ENCODE data around the gene CDYL2.
"Not testable (repeated sequence)": the region's sequence is repeated elsewhere in the genome, so short reads cannot be mapped to it uniquely, and the experiment has no call there.

Gene CDYL2

DNA sequence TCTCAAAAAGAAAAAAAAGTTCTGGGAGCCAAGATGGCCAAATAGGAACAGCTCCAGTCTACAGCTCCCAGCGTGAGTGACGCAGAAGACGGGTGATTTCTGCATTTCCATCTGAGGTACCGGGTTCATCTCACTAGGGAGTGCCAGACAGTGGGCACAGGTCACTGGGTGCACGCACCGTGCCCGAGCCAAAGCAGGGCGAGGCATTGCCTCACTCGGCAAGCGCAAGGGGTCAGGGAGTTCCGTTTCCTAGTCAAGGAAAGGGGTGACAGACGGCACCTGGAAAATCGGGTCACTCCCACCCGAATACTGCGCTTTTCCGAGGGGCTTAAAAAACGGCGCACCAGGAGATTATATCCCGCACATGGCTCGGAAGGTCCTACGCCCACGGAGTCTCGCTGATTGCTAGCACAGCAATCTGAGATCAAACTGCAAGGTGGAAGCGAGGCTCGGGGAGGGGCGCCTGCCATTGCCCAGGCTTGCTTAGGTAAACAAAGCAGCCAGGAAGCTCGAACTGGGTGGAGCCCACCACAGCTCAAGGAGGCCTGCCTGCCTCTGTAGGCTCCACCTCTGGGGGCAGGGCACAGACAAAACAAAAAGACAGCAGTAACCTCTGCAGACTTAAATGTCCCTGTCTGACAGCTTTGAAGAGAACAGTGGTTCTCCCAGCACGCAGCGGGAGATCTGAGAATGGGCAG lies 77.2 kb downstream of the CDYL2 start:
- H3K36me3 Mint-ChIP-seq (ENCODE audit: insufficient read depth); H3K27me3 Mint-ChIP-seq; ATAC-seq (replicated peaks): not testable (repeated sequence)
- peak overlapping the region in 1 of 2 donors; percentile 70 for H3K4me3 Mint-ChIP-seq
- peaks cover 5 to 51% of the 10 kb centered on the region in 2 donors for H3K4me1 Mint-ChIP-seq (ENCODE audit: low read depth in 2 of 2)
- H3K9me3 Mint-ChIP-seq: peaks cover 0 to 12% of the 10 kb centered on the region in 2 donors
- DNase-seq: peak in 1 of 3 experiments; percentile 27
- H3K27ac Mint-ChIP-seq: peak overlapping the region; percentile 36 to 69

DNA sequence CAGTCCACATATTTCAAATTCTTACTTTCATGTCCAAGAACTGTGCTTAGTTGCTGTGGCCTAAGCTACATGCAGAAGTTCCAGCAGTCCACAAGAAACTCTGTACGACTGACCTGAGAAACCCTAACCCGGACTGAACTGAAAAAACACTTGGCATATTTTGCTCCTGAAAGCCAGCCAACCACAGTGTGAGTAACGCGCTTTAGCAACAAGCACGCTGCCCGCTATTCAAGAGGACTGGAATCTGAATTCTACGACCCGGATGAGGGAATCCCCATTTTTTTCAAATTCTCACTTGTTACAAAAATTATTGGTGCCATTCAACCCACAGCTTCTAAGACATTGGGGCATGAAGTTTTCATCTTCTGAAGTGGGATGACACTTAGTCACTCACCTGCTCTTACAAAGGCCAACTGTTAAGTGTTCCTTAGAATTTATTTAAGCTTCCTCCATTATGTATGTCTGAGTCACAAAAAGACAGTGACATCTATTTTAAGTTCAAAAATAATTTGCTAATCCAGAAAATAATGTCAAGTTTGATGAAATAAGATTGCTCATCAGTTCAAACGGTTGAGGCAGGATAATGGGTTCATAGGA lies 78.7 kb downstream of the CDYL2 start:
- H3K4me3 Mint-ChIP-seq: no peak overlapping the region
- no peaks in the 10 kb centered on the region for H3K27me3 Mint-ChIP-seq
- no peaks in the 10 kb centered on the region for H3K36me3 Mint-ChIP-seq (ENCODE audit: insufficient read depth)
- ATAC-seq (replicated peaks) (peak; percentile 43), DNase-seq (no peak)
- H3K9me3 Mint-ChIP-seq: no peaks in the 10 kb centered on the region
- peaks cover 7 to 52% of the 10 kb centered on the region in 2 donors for H3K4me1 Mint-ChIP-seq (ENCODE audit: low read depth in 2 of 2)
- peak overlapping the region in 1 of 2 donors; percentile 47 for H3K27ac Mint-ChIP-seq

DNA sequence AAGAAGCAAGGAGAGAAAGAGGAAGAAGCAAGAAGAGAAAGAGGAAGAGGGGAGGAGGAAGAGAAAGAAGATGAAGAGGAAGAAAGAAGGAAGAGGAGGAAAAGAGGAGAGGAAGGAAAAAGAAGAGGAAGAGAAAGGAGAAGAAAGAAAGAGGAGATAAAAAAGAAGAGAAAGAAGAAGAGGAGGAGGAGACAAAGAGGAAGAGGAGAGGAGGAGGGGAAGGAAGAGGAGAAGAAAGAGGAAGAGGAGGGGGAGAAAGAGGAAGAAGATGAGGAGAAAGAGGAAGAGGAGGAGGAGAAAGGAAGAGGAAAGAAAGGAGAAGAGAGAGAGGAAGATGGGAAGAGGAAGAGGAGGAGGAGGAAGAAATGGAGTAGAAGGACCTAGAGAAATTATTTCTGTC lies 80.4 kb downstream of the CDYL2 start:
- Mint-ChIP-seq H3K27ac (peak overlapping the region in 1 of 2 donors; percentile 59), H3K27me3 (no peaks in the 10 kb centered on the region), H3K36me3 (ENCODE audit: insufficient read depth) (no peaks in the 10 kb centered on the region), H3K9me3 (no peaks in the 10 kb centered on the region), H3K4me1 (ENCODE audit: low read depth in 2 of 2) (peaks cover 14 to 62% of the 10 kb centered on the region in 2 donors), H3K4me3 (no peak overlapping the region)
- ATAC-seq (replicated peaks): no peak
- no peak for DNase-seq

DNA sequence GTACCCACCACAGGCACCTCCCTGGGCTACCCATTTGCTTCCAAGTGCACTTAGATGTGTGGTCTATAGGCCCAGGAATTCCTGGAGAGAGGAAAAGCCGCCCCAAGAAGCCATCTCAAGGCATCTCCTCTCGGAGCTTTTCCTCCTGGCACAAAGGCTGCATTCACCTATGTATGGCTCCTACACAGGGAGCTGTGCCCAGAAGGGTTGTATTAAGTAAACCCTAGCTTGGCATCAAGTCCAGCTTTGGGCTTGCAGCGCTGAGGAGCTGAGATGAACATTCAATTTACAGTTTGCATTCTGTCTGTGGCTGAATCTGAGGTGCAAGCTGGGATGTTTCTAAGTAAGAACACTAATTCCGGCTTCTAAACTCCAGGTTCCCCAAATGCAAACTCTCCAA lies 81.3 kb downstream of the CDYL2 start:
- Mint-ChIP-seq H3K27me3 (no peaks in the 10 kb centered on the region), H3K27ac (no peak overlapping the region), H3K4me3 (no peak overlapping the region), H3K9me3 (no peaks in the 10 kb centered on the region), H3K36me3 (ENCODE audit: insufficient read depth) (no peaks in the 10 kb centered on the region), H3K4me1 (ENCODE audit: low read depth in 2 of 2) (peaks cover 14 to 62% of the 10 kb centered on the region in 2 donors)
- DNase-seq (no peak), ATAC-seq (replicated peaks) (no peak)

DNA sequence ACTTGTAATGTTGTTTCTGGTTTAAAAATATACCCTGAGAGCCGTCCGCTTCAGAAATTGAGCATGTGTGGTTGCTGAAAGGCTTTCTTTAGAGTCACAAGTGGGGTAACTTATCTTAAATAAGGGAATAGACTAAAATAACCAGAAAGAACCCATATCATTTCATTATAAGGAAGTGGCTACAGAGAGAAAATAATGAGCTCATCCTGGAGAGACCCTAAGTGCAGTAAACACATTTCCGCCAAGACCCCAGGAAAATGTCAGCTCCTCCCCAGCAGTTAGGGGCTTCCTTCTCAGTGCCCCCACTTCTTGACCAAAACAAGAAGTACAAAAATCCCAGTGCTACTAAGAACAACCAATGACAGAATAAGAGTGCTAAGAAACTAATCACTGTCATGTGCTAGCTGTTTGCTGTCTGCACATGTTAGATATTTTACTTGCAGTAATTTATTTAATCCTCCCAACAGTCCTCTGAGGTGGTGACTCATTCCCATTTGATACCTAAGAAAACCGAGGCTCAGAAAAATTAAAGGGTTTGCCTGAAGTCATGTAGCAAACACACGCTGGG lies 83.5 kb downstream of the CDYL2 start:
- DNase-seq: no peak
- Mint-ChIP-seq H3K9me3 (no peaks in the 10 kb centered on the region), H3K27me3 (no peaks in the 10 kb centered on the region), H3K4me1 (ENCODE audit: low read depth in 2 of 2) (peaks cover 12 to 46% of the 10 kb centered on the region in 2 donors), H3K27ac (peak overlapping the region in 1 of 2 donors; percentile 89), H3K4me3 (no peak overlapping the region), H3K36me3 (ENCODE audit: insufficient read depth) (no peaks in the 10 kb centered on the region)
- no peak for ATAC-seq (replicated peaks)

DNA sequence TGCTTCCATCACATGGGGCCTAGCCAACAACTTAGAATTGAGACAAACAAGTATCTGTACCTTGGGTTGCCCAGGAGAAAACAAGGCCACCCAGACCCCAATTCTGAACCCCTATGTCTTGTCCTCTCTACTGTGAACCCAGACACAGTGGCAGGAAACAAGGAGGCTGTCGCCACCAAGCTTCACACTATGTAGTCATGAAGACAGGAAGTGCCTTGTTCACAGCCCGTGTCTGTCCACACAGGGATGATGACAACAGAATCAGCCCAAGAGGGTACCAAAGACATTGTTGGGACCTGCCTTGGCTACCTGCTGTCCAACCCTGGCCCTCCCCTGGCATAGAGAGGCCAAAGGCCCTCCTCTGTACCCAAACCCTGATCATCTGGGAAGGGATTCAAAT lies 84.8 kb downstream of the CDYL2 start:
- H3K27ac Mint-ChIP-seq: peak overlapping the region; percentile 49 to 89
- H3K9me3 Mint-ChIP-seq: no peaks in the 10 kb centered on the region
- peak; percentile 94 for ATAC-seq (replicated peaks)
- peak overlapping the region; percentile 3 to 19 for H3K4me3 Mint-ChIP-seq
- peaks cover 9 to 33% of the 10 kb centered on the region in 2 donors for H3K4me1 Mint-ChIP-seq (ENCODE audit: low read depth in 2 of 2)
- H3K27me3 Mint-ChIP-seq: no peaks in the 10 kb centered on the region
- peak; percentile 7 to 40 (median 8) for DNase-seq
- H3K36me3 Mint-ChIP-seq (ENCODE audit: insufficient read depth): no peaks in the 10 kb centered on the region

DNA sequence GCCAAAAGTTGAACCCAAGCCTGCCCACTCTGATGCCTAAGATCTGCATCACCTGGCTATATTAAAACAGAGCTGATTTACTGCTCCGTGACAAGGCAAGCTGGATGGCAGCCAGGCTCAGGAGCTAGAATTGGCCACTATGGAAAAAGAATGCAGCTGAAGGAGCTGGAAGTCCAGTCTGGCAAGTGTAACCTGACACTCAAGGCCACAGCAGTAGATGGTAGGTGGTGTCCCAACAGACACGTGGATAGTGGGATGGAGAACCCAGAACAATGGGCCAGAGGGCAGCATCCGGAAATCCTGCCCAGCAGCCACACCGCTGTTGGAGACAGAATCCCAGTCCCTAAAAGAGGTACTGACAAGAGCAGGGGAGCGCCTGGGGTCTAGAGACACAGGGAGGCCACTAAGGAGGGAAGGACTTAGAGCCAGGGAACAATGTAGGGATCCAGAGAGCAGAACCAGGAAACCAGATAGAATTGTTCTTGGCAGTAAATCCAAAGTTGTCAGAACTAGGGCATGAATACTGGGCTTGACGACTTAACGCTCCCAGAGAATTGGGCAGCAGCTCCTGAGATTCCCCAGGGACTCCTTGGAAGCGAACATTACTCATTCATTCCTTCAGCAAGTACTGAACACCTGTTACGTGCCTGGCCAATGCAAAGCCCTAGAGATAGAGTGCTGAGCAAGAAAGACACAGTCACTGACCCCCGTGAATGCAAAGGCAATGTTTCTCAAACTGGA lies 85.7 kb downstream of the CDYL2 start:
- Mint-ChIP-seq H3K9me3 (no peaks in the 10 kb centered on the region), H3K4me3 (no peak overlapping the region), H3K36me3 (ENCODE audit: insufficient read depth) (no peaks in the 10 kb centered on the region), H3K27ac (peak overlapping the region in 1 of 2 donors; percentile 51), H3K27me3 (no peaks in the 10 kb centered on the region), H3K4me1 (ENCODE audit: low read depth in 2 of 2) (peaks cover 9 to 23% of the 10 kb centered on the region in 2 donors)
- DNase-seq (no peak), ATAC-seq (replicated peaks) (no peak)

DNA sequence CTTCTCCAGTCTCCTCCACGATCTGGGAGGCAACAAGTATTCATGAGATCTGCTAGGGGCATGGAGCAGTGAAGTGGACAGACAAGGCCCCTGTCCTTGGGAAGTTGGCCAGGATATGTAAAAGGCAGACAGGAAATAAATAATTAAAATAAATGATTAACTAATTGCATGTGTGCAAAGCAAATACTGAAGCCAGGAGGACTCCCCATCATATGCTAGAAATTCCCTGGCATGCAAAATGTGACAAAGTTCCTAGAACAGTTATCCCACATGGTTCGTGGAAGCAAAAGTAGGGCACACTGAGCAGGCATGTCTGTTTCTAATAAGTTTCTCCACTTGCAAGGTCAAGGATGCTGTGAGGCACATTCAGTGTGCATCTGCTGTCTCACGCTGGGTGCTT lies 86.8 kb downstream of the CDYL2 start:
- DNase-seq (no peak), ATAC-seq (replicated peaks) (no peak)
- H3K9me3 Mint-ChIP-seq: no peaks in the 10 kb centered on the region
- H3K4me1 Mint-ChIP-seq (ENCODE audit: low read depth in 2 of 2): peaks cover 9 to 19% of the 10 kb centered on the region in 2 donors
- H3K27me3 Mint-ChIP-seq: no peaks in the 10 kb centered on the region
- H3K4me3 Mint-ChIP-seq: no peak overlapping the region
- H3K27ac Mint-ChIP-seq: no peak overlapping the region
- no peaks in the 10 kb centered on the region for H3K36me3 Mint-ChIP-seq (ENCODE audit: insufficient read depth)

DNA sequence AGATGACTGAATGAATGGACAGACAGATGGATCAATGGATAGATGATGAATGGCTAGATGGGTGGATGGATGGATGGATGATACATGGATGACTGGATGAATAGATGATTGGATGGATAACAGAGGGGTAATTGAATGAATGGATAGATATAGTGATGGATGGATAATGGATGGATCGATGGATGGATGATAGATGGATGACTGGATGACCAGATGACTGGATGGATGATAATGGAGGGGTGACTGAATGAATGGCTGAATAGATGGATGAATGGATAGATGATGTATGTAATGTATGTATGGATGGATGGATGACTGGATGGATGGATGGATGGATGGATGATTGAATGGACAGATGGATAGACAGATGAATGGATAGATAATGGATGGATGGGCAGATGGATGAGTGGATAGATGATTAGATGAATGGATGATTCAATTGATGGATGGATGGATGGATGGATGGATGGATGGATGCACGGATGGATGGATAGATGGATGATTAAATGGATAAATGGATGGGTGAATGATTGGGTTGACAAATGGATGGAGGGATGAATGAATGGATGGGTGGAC lies 87.7 kb downstream of the CDYL2 start:
- peaks cover 7 to 16% of the 10 kb centered on the region in 2 donors for H3K4me1 Mint-ChIP-seq (ENCODE audit: low read depth in 2 of 2)
- no peaks in the 10 kb centered on the region for H3K9me3 Mint-ChIP-seq
- no peak for ATAC-seq (replicated peaks)
- H3K27ac Mint-ChIP-seq: no peak overlapping the region
- H3K4me3 Mint-ChIP-seq: no peak overlapping the region
- no peak for DNase-seq
- no peaks in the 10 kb centered on the region for H3K36me3 Mint-ChIP-seq (ENCODE audit: insufficient read depth)
- no peaks in the 10 kb centered on the region for H3K27me3 Mint-ChIP-seq

DNA sequence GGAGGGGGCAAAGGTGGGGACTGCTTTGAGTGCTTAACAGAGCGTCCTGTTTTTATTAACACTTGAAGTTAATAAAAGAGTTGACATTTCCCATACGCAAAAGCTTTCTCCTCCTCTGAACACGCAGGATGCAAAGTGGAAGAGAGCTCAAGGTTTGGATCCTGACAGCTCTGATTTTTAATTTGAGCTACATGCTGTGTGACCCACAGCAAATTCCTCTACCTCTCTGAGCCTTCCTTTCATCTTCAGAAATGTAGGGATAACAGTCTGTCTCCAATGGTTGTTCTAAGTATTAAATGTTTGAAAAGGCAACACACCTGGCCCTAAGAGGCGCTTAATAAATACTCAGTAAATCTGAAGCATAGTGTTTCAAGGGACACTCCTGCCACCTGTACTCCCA lies 93.0 kb downstream of the CDYL2 start:
- ATAC-seq (replicated peaks): no peak
- H3K9me3 Mint-ChIP-seq: no peaks in the 10 kb centered on the region

DNA sequence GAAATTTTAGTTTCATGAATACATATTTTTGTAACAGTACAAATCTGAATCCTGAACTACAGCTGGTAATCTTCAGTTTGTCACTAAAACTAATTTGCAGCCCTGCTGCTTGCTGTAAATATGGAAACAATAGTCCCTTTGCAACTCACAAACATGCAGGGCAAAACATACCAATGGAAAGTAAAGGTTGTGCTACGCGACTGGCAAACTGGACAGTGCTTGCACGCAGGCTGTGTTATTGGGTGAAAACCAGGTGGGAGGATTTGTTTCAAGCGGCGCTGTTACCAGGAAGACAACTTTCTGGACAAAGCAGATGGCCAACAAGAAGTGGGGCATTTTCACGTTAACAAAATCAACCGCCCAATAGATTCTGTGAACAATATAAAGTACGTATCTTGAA lies 93.5 kb downstream of the CDYL2 start:
- no peak overlapping the region for H3K27ac Mint-ChIP-seq
- H3K36me3 Mint-ChIP-seq (ENCODE audit: insufficient read depth): no peaks in the 10 kb centered on the region
- H3K4me1 Mint-ChIP-seq (ENCODE audit: low read depth in 2 of 2): peaks cover 0 to 4% of the 10 kb centered on the region in 2 donors
- H3K9me3 Mint-ChIP-seq: no peaks in the 10 kb centered on the region
- H3K4me3 Mint-ChIP-seq: no peak overlapping the region
- DNase-seq: no peak
- no peaks in the 10 kb centered on the region for H3K27me3 Mint-ChIP-seq
- no peak for ATAC-seq (replicated peaks)

More for the DNA sequence above, 93.0 kb downstream of the CDYL2 start:
- no peak overlapping the region for H3K27ac Mint-ChIP-seq
- no peaks in the 10 kb centered on the region for H3K36me3 Mint-ChIP-seq (ENCODE audit: insufficient read depth)
- no peak for DNase-seq
- no peak overlapping the region for H3K4me3 Mint-ChIP-seq
- no peaks in the 10 kb centered on the region for H3K27me3 Mint-ChIP-seq
- peaks cover 0 to 3% of the 10 kb centered on the region in 2 donors for H3K4me1 Mint-ChIP-seq (ENCODE audit: low read depth in 2 of 2)

DNA sequence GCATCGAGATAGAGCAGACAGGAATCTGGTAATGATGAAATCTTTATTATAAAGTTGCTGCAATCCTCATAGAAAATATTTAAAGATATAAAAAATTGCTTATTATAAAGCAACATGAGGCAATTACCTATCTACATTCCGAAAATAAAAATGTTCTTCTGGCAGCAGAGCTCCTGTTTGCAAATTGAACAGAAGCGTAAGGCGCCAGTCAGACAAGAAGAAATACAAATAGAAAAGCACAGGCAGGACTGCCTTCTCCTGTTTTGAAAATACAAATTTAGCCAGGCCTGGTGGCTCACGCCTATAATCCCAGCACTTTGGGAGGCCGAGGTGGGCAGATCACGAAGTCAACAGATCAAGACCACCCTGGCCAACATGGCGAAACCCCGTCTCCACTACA lies 95.6 kb downstream of the CDYL2 start:
- Mint-ChIP-seq H3K36me3 (ENCODE audit: insufficient read depth) (no peaks in the 10 kb centered on the region), H3K27ac (no peak overlapping the region), H3K4me3 (no peak overlapping the region), H3K4me1 (ENCODE audit: low read depth in 2 of 2) (peaks cover 7 to 12% of the 10 kb centered on the region in 2 donors), H3K9me3 (no peaks in the 10 kb centered on the region), H3K27me3 (no peaks in the 10 kb centered on the region)
- DNase-seq (no peak), ATAC-seq (replicated peaks) (no peak)

DNA sequence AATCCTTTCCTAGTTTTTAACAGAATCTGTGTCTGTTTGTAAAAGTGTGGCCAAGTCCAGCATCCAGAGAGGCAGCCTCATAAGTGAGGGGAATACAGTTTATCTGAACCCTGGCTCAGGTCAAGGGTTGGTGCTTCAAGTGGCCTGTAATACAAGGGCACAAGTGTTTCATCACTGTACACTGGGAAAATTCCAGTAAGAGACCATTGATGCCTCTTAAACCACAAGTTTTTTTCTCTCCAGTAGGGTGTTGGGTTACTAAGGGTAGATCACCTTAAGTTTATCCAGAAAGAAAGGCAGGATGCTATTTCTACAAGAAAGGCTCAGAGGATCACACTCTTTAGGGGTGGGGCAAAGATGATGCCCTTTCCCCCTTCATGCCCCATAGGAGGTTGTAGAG lies 96.7 kb downstream of the CDYL2 start:
- DNase-seq: no peak
- Mint-ChIP-seq H3K27ac (no peak overlapping the region), H3K27me3 (no peaks in the 10 kb centered on the region), H3K4me3 (no peak overlapping the region), H3K36me3 (ENCODE audit: insufficient read depth) (no peaks in the 10 kb centered on the region), H3K9me3 (no peaks in the 10 kb centered on the region), H3K4me1 (ENCODE audit: low read depth in 2 of 2) (peaks cover 10 to 13% of the 10 kb centered on the region in 2 donors)
- no peak for ATAC-seq (replicated peaks)
